GM21717 (cell line): ENCODE data around the gene ARMH4.
A peak's percentile ranks its signal among the peaks of the same experiment; 100 is the strongest.
"Not testable (repeated sequence)": the region's sequence is repeated elsewhere in the genome, so short reads cannot be mapped to it uniquely, and the experiment has no call there.

ENCODE experiments used
- ATAC-seq: cut with Tn5 transposase; IDR thresholded peaks from one replicate; pipeline ENCODE4 v1.9.1; 2021; ENCODE audit warnings: mild to moderate bottlenecking, moderate library complexity; ENCODE audit not compliant: unreplicated experiment

Gene ARMH4

GRCh38 chr14:58149196-58149595 is 2.8 kb downstream of the ARMH4 start:
- ATAC-seq: no peak

- ATAC-seq: no peak
Observed at GRCh38 chr14:58146399-58146798, 5.6 kb downstream of the ARMH4 start.

GRCh38 chr14:58145936-58146335 is 6.1 kb downstream of the ARMH4 start:
- ATAC-seq: no peak

GRCh38 chr14:58143106-58143505 is 8.9 kb downstream of the ARMH4 start:
- no peak for ATAC-seq

- ATAC-seq: no peak
Observed at GRCh38 chr14:58141893-58142292, 10.1 kb downstream of the ARMH4 start.

- ATAC-seq: no peak
Observed at GRCh38 chr14:58138714-58139482, 13.1 kb downstream of the ARMH4 start.

GRCh38 chr14:58138031-58138713 is 13.8 kb downstream of the ARMH4 start:
- peak; percentile 52 for ATAC-seq

- ATAC-seq: no peak
Observed at GRCh38 chr14:58133739-58134138, 18.3 kb downstream of the ARMH4 start.

- ATAC-seq: no peak
Observed at GRCh38 chr14:58131386-58131785, 20.6 kb downstream of the ARMH4 start.

- ATAC-seq: no peak
Observed at GRCh38 chr14:58130116-58130782, 21.8 kb downstream of the ARMH4 start.

GRCh38 chr14:58129208-58129607 is 22.8 kb downstream of the ARMH4 start:
- ATAC-seq: no peak

- ATAC-seq: no peak
Observed at GRCh38 chr14:58128416-58128815, 23.6 kb downstream of the ARMH4 start.

GRCh38 chr14:58122546-58122945 is 29.5 kb downstream of the ARMH4 start:
- ATAC-seq: not testable (repeated sequence)

- no peak for ATAC-seq
Observed at GRCh38 chr14:58121530-58122186, 30.4 kb downstream of the ARMH4 start.

GRCh38 chr14:58119381-58119780 is 32.6 kb downstream of the ARMH4 start:
- ATAC-seq: no peak

- no peak for ATAC-seq
Observed at GRCh38 chr14:58118097-58118815, 33.8 kb downstream of the ARMH4 start.

- ATAC-seq: no peak
Observed at GRCh38 chr14:58109744-58110143, 42.3 kb downstream of the ARMH4 start.

GRCh38 chr14:58108717-58109116 is 43.3 kb downstream of the ARMH4 start:
- no peak for ATAC-seq

GRCh38 chr14:58107947-58108552 is 44.0 kb downstream of the ARMH4 start:
- no peak for ATAC-seq

- no peak for ATAC-seq
Observed at GRCh38 chr14:58107041-58107440, 45.0 kb downstream of the ARMH4 start.
